ENCODE data around the gene BBS9.
"Not testable (repeated sequence)": the region's sequence is repeated elsewhere in the genome, so short reads cannot be mapped to it uniquely, and the experiment has no call there.

BBS9 gene

DNA sequence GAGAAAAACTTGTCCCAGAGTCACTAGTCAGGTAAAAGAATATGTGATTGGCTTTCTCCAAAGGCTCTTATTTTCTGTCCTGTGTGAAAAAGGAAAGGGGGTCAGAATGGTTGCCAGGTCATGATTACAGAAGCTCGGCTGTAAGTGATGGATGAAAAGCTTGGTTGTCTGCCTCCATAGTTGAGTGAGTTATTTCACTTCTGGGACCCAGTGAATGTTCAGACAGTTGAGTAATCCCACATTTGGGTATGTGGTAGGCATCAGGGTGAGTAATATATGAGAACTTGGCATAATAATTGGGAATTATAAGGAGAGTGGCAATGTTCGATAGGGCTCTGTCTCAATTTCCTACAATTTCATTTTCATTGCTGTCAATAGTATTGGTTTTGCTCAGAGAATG is 72.5 kb downstream of the BBS9 start:
- no peak for DNase-seq

DNA sequence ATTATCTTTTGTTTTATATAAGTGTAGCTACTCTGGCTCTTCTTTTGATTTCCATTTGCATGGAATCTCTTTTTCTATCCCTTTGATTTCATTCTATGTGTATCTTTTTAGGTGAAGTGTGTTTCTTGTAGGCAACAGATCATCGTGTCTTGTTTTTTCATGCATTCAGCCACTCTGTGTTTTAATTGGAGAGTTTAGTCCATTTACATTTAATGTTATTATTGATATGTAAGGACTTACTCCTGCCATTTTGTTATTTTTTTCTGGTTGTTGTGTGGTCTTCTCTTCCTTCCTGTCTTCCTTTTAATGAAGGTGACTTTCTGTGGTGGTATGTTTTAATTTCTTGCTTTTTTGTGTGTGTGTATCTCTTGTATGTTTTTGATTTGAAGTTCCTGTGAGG is 81.6 kb downstream of the BBS9 start:
- no peak for DNase-seq

DNA sequence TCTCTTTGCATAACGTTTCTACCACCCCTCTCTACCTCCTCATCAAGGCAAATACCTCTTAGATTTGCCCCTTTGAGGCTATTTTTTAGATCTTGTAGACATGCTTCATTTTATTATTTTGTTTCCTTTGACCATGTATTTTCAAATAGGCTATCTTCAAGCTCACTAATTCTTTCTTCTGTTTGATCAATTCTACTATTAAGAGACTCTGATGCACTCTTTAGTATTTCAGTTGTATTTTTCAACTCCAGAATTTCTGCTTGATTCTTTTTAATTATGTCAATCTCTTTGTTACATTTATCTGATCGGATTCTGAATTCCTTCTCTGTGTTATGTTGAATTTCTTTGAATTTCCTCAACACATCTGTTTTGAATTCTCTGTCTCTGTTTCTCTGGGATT is 82.8 kb downstream of the BBS9 start:
- no peak for DNase-seq

DNA sequence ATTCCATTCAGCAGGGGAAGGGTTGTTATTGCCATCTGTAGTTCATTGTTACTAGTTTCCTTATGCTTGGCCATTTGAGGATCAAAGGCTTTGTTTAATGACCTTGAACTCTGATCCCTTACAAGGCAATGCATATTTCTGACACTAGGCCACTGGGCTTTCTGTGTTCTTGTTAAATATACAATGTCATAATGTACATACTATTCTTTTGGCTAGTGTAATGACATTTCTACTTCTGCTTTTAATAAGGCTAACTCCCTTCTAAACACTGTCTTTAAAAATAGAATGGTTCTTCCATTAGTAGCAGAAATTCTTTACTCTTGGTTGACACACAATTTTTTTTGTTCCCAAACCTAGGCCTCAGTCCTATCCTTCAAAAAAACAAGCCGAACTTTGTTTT is 86.6 kb downstream of the BBS9 start:
- no peak for DNase-seq

DNA sequence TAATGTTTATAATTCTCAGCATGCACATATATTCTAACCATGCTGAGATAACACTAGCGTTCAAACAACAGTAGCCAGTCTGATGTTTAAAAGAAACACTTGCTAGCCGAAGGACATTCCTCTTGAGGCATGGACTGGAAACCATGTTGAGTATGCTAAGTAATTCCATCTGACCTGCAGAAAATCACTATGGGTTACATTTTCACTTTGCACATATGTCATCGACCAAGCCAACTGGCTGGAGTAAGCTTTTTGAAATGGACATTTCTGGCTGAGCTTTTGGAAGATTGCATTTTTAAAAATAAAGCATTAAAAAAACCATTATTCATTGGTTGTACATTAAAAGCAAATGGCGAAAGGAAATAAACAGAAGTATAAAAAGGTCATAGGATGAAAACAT is 88.2 kb downstream of the BBS9 start:
- DNase-seq = no peak

DNA sequence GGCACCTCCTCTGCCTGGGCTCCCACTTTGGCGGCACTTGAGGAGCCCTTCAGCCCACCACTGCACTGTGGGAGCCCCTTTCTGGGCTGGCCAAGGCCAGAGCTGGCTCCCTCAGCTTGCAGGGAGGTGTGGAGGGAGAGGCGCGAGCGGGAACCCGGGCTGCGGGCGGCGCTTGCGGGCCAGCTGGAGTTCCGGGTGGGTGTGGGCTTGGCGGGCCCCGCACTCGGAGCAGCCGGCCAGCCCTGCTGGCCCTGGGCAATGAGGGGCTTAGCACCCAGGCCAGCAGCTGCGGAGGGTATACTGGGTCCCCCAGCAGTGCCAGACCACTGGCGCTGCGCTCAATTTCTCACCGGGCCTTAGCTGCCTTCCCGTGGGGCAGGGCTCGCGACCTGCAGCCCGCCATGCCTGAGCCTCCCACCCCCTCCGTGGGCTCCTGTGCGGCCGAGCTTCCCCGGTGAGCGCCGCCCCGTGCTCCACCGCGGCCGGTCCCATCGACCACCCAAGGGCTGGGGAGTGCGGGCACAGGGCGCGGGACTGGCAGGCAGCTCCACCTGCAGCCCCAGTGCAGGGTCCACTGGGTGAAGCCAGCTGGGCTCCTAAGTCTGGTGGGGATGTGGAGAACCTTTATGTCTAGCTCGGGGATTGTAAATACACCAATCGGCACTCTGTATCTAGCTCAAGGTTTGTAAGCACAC is 89.6 kb downstream of the BBS9 start:
- not testable (repeated sequence) for DNase-seq

DNA sequence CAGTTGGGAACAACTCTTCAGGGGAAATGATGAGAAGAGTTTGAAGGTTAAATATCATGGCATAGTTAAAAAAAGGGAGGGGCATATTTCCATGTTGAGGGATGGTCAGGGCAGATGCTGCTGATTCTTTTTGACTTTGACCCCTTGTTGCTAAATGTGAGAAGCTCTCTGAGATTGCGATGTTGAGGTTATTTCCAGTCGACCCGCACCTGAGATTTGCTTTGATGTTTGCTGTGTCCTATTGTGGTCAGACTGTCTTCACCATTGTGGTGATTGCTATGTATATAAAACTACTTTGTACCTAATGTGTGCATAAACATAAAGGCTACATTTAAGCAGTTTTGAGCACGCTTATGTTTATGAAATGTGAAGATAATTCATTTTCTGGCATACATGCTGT is 90.9 kb downstream of the BBS9 start:
- DNase-seq = no peak

DNA sequence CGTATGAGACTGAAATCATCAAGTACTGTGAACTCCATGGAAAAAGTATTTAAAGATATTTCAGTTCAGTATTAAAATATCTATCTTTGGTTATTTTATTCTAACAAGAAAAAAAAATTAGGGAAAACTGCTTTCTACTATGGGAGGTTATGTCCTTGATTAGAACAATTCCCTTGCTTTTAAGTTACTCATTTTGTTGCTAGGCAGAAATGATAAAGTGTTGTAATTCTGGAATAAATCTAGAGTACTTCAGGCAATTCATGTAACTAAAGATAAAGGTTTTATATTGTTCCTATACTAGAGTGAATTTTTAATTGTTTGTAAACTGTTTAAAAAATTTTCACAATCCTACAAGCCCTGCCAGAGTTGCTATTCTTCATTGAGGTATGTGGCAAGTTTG is 92.0 kb downstream of the BBS9 start:
- no peak for DNase-seq

DNA sequence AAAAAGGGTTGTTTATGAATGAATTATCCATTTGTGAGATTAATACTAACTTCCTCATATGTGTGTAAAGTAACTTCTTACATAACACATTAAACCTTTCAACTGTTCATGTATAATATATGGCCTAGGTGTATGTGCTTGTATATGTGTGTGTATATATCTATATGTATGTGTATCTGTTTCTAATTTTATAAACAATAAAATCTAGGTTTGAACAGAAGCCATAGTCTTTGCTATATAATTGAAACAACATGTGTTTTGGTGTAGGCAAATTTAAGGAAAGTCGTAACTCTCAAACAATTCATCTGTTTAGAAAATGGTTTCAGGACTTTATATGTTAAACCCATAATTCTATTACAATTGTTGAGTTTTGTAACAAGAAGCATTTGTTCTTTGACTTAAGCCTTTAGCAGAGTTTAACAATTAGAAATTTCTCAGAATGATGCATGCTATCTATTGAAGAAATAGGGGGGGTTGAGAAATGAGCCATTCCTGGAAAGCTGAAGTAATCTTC is 103.3 kb downstream of the BBS9 start:
- DNase-seq = no peak

DNA sequence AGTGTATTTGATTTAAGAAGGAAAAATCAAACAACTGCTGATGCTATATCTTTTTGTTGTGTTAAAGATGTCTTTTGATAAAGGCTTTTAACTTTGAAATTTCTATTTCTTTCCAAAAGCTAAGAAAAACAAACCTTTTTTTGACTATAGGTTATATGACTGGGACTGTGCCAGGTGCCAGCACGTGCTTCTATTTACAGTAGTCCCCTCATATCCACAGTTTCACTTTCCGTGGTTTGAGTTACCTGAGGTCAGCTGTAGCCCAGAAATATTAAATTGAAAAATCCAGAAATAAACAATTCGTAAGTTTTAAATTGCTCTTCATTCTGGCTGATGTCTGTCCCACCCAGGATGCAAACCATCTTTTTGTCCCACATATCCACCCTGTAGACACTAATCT is 104.3 kb downstream of the BBS9 start:
- no peak for DNase-seq

DNA sequence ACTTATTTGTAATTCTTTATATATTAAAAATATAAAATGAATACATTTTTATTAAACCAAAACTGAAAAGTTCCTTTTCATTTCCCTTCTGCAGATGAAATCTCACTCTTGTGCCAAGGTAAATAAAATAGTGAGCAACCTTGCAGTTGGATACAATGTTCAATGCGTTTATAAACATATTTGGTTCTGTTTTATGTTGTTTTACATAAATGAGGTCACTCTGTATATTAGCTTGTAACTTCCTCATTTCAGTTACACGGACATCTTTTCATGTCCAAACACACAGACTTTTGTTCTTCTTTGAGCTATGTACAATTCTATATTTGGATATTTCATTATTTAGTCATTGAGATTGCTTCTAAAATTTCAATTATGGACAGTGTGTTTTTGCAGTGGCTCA is 107.7 kb downstream of the BBS9 start:
- DNase-seq = no peak

DNA sequence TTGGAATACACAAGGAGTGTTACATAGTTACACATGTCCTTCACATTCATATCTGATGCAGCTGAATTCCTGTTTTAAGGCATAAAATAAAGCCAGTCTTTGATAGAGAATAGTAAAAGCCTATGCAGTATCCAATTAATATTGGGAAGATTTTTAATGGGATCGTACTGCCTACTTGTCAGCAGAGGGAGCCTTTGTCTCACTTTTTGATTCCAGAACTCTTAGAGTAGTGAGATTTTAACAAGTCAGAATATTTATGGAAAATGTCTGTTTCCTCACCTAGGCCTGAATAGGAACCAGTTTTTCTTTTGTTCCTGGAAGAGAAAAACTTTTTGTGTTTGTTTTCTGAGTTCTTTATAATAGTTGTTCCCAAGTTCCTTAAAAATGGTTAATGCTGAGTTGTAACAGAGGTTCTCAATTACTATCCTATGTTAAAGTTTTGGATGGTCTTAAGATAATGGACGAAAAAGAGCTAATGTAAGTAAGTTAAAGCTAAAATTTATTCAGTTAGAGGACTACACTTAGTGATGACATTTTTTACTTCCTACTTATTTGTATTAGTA is 114.0 kb downstream of the BBS9 start:
- DNase-seq = no peak

DNA sequence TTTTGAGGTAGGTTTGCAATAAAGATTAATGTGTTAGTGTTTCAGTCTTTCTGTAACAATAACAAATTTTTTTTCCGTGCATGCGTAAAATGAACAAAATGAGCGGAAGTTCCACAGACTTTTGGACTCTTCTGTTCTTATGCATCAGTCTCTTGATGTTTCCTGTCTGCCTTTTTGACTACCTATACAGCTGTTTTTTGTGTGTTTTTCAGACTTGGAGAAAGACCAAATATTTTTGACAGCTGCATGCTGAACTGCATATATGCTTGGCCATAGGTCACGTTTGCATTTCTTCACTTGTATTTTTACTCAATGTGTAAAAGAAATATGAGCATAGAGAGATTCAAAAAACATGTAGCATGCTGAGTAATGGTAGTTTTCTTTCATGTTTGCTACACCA is 119.3 kb downstream of the BBS9 start:
- no peak for DNase-seq

DNA sequence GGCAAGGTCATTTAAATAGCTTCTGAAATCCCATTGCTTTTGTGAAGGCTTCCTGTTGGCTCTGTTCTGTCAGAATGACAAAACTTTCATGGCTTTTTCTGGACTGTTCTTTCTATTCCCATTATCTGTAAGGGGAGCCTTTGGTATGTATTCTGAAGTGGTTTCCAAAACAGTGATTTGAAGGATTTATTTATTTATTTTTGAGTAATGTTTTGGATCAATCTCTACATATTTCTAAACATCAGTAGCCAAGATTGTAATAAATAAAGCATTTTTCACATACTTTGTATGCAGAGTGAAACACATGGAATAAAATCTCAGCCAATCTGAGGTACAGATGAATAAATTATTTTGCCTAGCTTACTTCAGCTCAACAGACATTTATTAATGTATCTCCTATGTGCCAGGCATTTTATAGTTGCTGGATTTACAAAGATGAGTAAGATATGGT is 121.1 kb downstream of the BBS9 start:
- DNase-seq = no peak

DNA sequence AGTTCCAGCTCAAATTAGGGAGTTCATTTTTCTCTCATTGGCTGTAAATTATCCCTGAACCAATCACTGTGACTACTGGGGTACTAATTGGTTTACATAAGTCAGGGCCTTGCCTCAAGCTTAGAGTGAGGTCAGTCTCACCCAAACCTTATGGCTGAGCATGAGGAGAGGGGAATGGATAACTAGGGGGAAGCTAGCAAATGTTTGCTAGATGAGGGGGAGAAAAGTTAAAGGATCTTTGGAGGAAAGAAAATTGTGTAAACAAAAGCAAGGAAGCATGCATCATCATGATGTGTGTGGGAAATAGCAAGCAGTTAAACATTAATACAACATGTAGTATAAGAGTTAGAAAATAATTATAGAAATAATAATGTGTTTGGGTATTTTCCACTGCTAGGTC is 121.9 kb downstream of the BBS9 start:
- no peak for DNase-seq

DNA sequence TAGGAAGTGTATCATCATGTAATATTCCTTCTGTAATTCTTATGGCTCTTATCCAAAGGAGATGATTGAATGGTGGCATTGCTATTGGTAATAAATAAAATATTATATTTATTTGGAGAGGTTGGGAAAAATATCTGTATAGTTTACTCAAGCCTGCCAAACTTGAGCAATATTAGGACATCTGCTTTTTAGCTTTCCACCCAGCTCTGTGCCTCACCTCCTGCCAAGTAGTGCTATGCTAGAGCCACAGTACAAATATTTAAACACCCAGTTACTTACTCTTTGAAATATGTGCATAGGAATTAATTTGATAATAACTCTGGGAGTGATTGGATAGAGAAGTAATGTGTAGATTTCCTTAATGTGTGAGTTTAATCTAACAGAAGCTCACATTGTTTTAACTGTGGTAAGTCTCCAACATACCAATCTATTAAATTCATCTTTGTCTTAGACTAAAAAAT is 129.2 kb downstream of the BBS9 start:
- no peak for DNase-seq

DNA sequence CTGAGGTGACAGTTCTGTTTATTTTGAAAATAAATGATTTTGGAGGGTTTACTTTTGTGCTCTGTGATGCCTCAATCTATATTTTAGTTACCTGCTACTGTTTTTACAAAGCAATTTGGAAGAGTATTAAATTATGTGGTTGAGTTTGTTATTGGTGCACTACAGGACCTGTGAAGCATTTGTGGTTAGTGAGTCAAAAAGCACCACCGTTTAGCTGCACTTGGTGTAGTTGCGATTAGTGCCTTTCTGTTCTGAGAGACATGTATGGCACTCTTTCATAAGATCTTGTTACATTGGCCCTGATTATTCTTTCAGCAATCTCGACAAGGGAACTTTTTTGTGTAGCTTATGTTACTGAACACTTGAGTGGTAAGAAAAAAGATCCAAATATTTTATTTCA is 132.2 kb downstream of the BBS9 start:
- DNase-seq = no peak

DNA sequence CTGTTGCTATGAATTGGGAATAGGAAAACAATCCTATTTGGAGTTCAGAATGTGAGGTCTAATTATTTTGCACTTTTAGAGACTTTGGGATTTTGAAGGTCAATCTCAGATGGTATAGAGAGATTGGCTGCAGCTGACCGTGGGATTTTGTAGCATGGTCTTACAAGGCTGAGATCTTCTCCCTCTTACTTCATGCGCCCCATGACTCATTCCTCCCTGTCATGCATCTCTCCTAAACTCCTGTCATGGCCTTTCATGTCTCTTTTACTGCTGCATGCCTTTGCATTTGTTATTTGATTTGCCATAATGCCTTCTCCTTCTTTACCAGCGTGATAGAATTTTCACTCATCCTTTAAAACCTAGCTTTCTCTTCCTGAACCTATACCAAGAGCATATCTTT is 133.1 kb downstream of the BBS9 start:
- no peak for DNase-seq

DNA sequence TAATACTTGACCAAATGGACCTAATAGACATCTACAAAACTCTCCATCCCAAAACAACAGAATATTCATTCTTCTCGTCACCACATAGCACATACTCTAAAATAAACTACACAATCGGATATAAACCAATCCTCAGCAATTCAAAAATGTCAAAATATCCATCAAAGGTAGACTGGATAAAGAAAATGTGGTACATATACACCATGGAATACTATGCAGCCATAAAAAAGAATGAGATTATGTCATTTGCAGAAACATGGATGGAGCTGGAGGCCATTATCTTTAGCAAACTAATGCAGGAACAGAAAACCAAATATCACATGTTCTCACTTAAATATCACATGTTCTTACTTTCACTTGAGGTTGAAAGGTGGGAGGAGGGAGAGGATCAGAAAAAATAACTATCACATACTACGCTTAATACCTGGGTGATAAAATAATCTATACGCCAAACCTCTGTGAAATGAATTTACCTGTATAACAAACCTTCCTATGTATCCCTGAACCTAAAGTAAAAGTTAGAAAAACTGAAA is 142.5 kb downstream of the BBS9 start:
- not testable (repeated sequence) for DNase-seq

DNA sequence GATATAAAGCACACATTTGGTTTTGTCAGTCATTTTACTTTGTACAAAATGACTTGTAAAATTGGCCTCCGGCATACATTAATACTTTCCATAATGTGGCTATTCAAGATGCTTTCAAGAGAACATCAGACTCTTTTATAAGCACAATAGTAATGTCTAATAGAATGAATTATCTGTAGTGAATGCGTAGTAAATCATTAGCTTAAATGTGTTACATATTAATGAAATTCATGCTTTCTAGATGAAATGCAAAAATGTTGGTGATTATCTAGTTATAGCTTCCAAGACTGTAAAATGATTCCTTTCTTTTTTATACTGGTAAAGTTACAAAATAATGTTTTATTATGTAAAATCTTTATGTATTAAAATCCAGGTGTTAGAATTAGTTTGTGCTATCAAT is 144.0 kb downstream of the BBS9 start:
- no peak for DNase-seq

DNA sequence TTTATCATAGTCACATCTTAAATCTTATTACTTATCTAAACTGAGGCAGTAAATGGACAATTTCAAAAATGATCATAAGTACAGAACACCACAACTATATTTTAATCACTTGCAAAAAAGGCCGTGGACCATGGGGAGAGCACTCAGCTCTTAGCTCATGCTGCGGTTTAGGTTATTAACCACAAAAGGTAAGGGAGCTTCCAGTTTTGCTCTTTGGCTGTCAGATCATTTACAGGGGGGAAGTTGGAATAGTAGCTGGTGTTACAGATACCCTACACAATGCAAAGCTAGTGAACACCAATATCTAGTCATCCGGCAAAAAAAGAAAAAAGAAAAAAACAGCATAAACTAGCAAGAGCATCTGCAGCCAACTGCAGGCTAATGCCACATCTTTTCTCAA is 147.0 kb downstream of the BBS9 start:
- DNase-seq = no peak

DNA sequence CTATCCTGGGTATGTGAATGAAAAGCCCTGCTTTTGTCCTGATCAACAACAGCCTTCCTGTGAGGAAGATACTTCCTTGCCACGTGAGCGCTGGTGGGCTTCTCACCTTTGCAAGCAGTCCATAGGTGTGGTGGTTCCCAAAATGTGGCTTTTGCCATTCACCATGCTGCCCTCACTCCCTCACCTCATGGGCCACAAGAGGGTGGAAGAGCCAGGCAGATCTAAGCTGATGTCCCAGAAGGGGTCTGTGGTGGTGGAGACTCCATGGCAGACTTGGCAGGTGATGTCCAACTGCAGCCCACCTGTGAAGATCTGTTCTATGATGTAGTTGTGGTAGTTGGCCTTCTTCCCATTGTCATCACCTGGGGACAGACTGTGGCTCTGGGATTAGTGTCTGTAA is 147.4 kb downstream of the BBS9 start:
- DNase-seq = no peak

DNA sequence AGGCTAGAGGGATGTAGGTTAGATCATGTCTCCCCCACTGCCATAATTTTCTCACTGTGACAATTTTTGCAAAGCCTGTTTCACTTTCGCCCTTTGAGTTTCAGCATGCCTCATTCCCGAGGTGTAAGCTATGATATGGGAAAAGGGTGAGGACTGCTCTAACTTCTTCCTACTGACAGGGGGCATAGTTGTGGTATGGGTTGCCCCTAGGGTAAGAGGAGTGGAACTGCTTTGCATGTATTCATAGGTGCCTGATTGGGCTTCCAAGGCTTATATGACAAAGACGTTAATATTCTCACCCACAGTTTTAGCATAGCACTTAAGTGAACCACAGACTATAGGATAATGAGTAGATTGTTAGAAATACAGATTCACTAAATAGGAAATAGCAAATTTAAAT is 148.7 kb downstream of the BBS9 start:
- DNase-seq = no peak

DNA sequence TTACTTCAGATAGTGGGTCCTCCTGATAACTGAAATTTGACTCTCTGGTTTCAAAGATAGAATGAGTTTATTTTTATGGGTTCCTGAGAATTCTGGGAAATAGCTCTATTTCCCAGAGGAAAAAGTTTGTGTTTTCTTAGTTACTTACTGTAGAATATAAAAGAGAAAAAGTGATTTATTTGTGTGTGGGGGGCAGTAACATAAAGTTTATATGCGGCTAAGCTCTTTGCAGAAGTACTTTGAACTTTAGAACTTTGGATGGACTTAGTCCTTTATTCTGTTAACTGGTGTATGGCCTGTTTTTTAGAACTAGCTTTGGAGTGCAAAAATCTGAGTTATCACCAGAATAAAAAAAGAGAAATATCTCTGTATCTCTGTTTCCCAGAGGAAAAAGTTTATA is 157.1 kb downstream of the BBS9 start:
- DNase-seq = no peak

DNA sequence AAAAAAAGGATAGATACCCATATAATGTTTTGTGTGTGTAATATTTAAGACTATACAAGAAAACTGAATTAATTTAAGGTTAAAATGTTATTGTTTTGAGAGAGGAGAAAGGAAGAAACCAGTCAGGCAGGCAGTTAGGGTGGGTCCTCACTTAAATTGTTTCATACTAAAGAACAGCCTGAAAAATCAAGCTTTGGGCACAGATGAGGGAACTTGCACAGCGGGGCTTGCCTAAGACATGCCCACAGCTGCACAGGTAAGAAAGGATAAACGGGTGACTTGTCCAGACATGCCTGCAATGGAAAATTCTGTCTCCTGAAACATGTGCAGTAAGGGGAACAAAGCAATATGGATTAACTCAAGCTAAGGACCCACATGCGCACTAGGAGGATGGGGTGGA is 158.4 kb downstream of the BBS9 start:
- DNase-seq = no peak
